Activated CD4-positive, CD25-positive, alpha-beta regulatory T cell (primary cell): ENCODE data around the gene FBLL1.
"Not testable (repeated sequence)": the region's sequence is repeated elsewhere in the genome, so short reads cannot be mapped to it uniquely, and the experiment has no call there.

Experiments used
- DNase-seq, 4 experiments: peaks; one replicate each; lab custom pipeline; 2025; lab: John Stamatoyannopoulos, UW

Gene FBLL1

GRCh38 chr5:168528521-168529373, at the start of gene FBLL1:
Gene FBLL1 (plus strand): TSS chr5:168529305. CDS start chr5:168529505, 200 bp downstream.
- peak in 1 of 4 experiments; percentile 2 for DNase-seq

- DNase-seq: no peak
These were observed 48.5 kb upstream of the FBLL1 start for GRCh38 chr5:168480601-168481000.

GRCh38 chr5:168481330-168481788, 47.7 kb upstream of the FBLL1 start:
- DNase-seq: no peak

GRCh38 chr5:168482361-168482760, 46.7 kb upstream of the FBLL1 start:
- DNase-seq: no peak

GRCh38 chr5:168486136-168486879, 42.8 kb upstream of the FBLL1 start, which contains the start of gene RARS1:
Gene RARS1 (plus strand): TSS chr5:168486471. CDS start chr5:168486499, 28 bp downstream.
- DNase-seq: peak; percentile 74 to 82 (median 74)

- no peak for DNase-seq
These were observed 40.0 kb upstream of the FBLL1 start for GRCh38 chr5:168489059-168489458.

- DNase-seq: no peak
These were observed 35.0 kb upstream of the FBLL1 start for GRCh38 chr5:168494057-168494555.

- DNase-seq: no peak
These were observed 26.4 kb upstream of the FBLL1 start for GRCh38 chr5:168502563-168503237.

GRCh38 chr5:168513861-168514428, 15.2 kb upstream of the FBLL1 start:
- no peak for DNase-seq

GRCh38 chr5:168525856-168526255, 3.2 kb upstream of the FBLL1 start:
- DNase-seq: no peak

- no peak for DNase-seq
These were observed 1.3 kb upstream of the FBLL1 start for GRCh38 chr5:168527756-168528295.

- DNase-seq: no peak
These were observed 499 bp downstream of the FBLL1 start for GRCh38 chr5:168529374-168530234.

GRCh38 chr5:168530621-168531150, 1.6 kb downstream of the FBLL1 start:
- DNase-seq: no peak

- DNase-seq: no peak
These were observed 2.1 kb downstream of the FBLL1 start for GRCh38 chr5:168531191-168531590.

GRCh38 chr5:168531987-168532864, 3.1 kb downstream of the FBLL1 start:
- DNase-seq: no peak

- not testable (repeated sequence) for DNase-seq
These were observed 5.2 kb downstream of the FBLL1 start for GRCh38 chr5:168534351-168534750.

- DNase-seq: no peak
These were observed 8.1 kb downstream of the FBLL1 start for GRCh38 chr5:168537176-168537575.

GRCh38 chr5:168549554-168549953, 20.4 kb downstream of the FBLL1 start:
- DNase-seq: no peak

- no peak for DNase-seq
These were observed 21.6 kb downstream of the FBLL1 start for GRCh38 chr5:168550656-168551055.
